Endothelial cell of umbilical vein (primary cell): Measurements from ENCODE around the gene SMARCC2. TPM values are rescaled to one million over a fixed set of nuclear protein-coding genes. Genes with fewer than 3 reads are reported as not detected.

Experiments
- BruUV-seq: library from RNA; stranded (reverse); fragments of 400-500 nt; replicated peaks from 2 replicates; lab custom pipeline; 2021; lab: Mats Ljungman, UMichigan
- CTCF ChIA-PET: fragments of 300-600, 350-600 bp; sonication (Branson Sonifier 250); formaldehyde crosslinking; loops from one replicate; lab custom pipeline; 2021; ENCODE audit warnings: antibody characterized with exemption, inconsistent platforms; lab: Charles Lee
- POLR2A ChIA-PET: fragments of 300-600, 350-600 bp; sonication (Branson Sonifier 250); formaldehyde crosslinking; loops from one replicate; lab custom pipeline; 2021; ENCODE audit warnings: antibody characterized with exemption, inconsistent platforms; lab: Charles Lee
- DNase-seq: peaks from one replicate; pipeline ENCODE4 v3.0.0-alpha.2; 2011; ENCODE audit warnings: low read depth, low spot score
- FAIRE-seq: peaks from 2 replicates; lab custom pipeline; 2011; peaks lifted over from hg19 to GRCh38; lab: Jason Lieb, UNC
- H2AFZ ChIP-seq: 2 replicates; pipeline ENCODE4 v1.6.0; 2012; ENCODE audit warnings: low read depth, low read length, control low read depth, inconsistent platforms
- H3K27ac ChIP-seq: 2 replicates; pipeline ENCODE4 v1.5.1; 2011; ENCODE audit warnings: low read depth, mild to moderate bottlenecking, control low read depth, low read length, moderate library complexity; ENCODE audit not compliant: insufficient read depth
- H3K27me3 ChIP-seq, 2 experiments: 2 replicates each; pipeline versions ENCODE4 v1.6.0 to v1.6.1; 2011; ENCODE audit warnings: low read length in 2 of 2, mixed read lengths in 1 of 2; ENCODE audit not compliant: control insufficient read depth in 2 of 2, insufficient read depth in 2 of 2
- H3K36me3 ChIP-seq, 2 experiments: 2 replicates in 1 of 2; 3 replicates in 1 of 2; pipeline ENCODE4 v1.5.1; 2011; ENCODE audit warnings: low read length in 2 of 2, mild to moderate bottlenecking in 1 of 2, moderate library complexity in 1 of 2; ENCODE audit not compliant: control insufficient read depth in 2 of 2, insufficient read depth in 2 of 2; ENCODE audit errors: extremely low read depth in 1 of 2
- H3K4me1 ChIP-seq: 3 replicates; pipeline ENCODE4 v1.5.1; 2011; ENCODE audit warnings: mild to moderate bottlenecking, low read length; ENCODE audit not compliant: control insufficient read depth, insufficient read depth; ENCODE audit errors: extremely low read depth
- H3K4me2 ChIP-seq: 2 replicates; pipeline ENCODE4 v1.6.1; 2011; ENCODE audit warnings: low read length, control low read depth, mixed read lengths; ENCODE audit not compliant: insufficient read depth
- H3K4me3 ChIP-seq, 3 experiments: fragments of 200-600 bp in 1 of 3; sonication (generic), shearing (Covaris generic) in 1 of 3; replicated peaks in 1 of 3; 2 replicates each; pipeline ENCODE4 v1.5.1; 2011 to 2016; ENCODE audit warnings: control low read depth in 3 of 3, low read length in 3 of 3, mild to moderate bottlenecking in 2 of 3, inconsistent platforms in 1 of 3, low read depth in 1 of 3, moderate library complexity in 1 of 3; ENCODE audit not compliant: insufficient read depth in 1 of 3
- H3K79me2 ChIP-seq: 2 replicates; pipeline ENCODE4 v1.6.0; 2012; ENCODE audit warnings: low read length, inconsistent platforms; ENCODE audit not compliant: control insufficient read depth, insufficient read depth
- H3K9ac ChIP-seq: replicated peaks from 2 replicates; pipeline ENCODE3; 2011; ENCODE audit warnings: low read length, control low read depth; ENCODE audit not compliant: insufficient read depth; ENCODE audit errors: extremely low read depth
- H3K9me1 ChIP-seq: replicated peaks from 3 replicates; pipeline ENCODE4 v1.6.0; 2011; ENCODE audit warnings: mild to moderate bottlenecking, low read length; ENCODE audit not compliant: control insufficient read depth, insufficient read depth; ENCODE audit errors: extremely low read depth
- H3K9me3 ChIP-seq: replicated peaks from 2 replicates; pipeline ENCODE4 v1.5.1; 2012; ENCODE audit warnings: low read length, inconsistent platforms; ENCODE audit not compliant: control insufficient read depth, insufficient read depth
- H4K20me1 ChIP-seq: replicated peaks from 2 replicates; pipeline ENCODE3; 2011; ENCODE audit warnings: mild to moderate bottlenecking, low read length; ENCODE audit not compliant: control insufficient read depth, insufficient read depth; ENCODE audit errors: extremely low read depth
- EZH2 ChIP-seq: IDR thresholded peaks from 2 replicates; pipeline ENCODE4 v1.6.1; 2012; ENCODE audit warnings: borderline replicate concordance, low read depth, mild to moderate bottlenecking, moderate library complexity, low read length, inconsistent platforms; ENCODE audit not compliant: severe bottlenecking
- FOS ChIP-seq: IDR thresholded peaks from 2 replicates; pipeline ENCODE4 v1.6.1; 2011; ENCODE audit warnings: mild to moderate bottlenecking, low read length, moderate library complexity, borderline replicate concordance; ENCODE audit not compliant: insufficient read depth
- GATA2 ChIP-seq: IDR thresholded peaks from 2 replicates; pipeline ENCODE4 v1.7.0; 2011; ENCODE audit warnings: low read depth, mild to moderate bottlenecking, moderate library complexity, mixed read lengths, low read length; ENCODE audit not compliant: insufficient read length, insufficient read depth
- JUN ChIP-seq: IDR thresholded peaks from 2 replicates; pipeline ENCODE4 v1.6.1; 2011; ENCODE audit warnings: borderline replicate concordance, low read depth; ENCODE audit not compliant: insufficient read length, insufficient read depth
- MAX ChIP-seq: IDR thresholded peaks from 2 replicates; pipeline ENCODE4 v1.6.1; 2011; ENCODE audit not compliant: insufficient read depth, insufficient read length
- MYC ChIP-seq: IDR thresholded peaks from one replicate; pipeline ENCODE4 v1.6.1; 2011; ENCODE audit warnings: mild to moderate bottlenecking, low read depth, low read length
- POLR2A ChIP-seq: IDR thresholded peaks from 2 replicates; pipeline ENCODE4 v1.6.1; 2012; ENCODE audit warnings: low read depth, mild to moderate bottlenecking, control low read depth, low read length
- POLR2AphosphoS5 ChIP-seq: IDR thresholded peaks from 2 replicates; pipeline ENCODE4 v1.6.1; 2012; ENCODE audit warnings: low read depth, mild to moderate bottlenecking, control low read depth, low read length, moderate library complexity; ENCODE audit not compliant: insufficient read depth
- dilution Hi-C: fragments of 300-500 bp; cut with MboI; formaldehyde crosslinking; loops from one replicate; pipeline ENCODE4 v1.15.0; 2019; ENCODE audit warnings: low sequenced_read_pairs; ENCODE audit not compliant: extremely low pct_ligation_motif_present
- intact Hi-C: fragments of 100-400 bp; cut with micrococcal nuclease; formaldehyde crosslinking; loops from one replicate; pipeline ENCODE4 v1.10.0; 2022
- polyA plus RNA-seq, 4 experiments: library from polyadenylated mRNA; depleted of rRNA in 3 of 4; stranded (reverse) in 3 of 4; unstranded in 1 of 4; fragments of >200 nt; gene quantifications; 2 replicates each; pipeline versions ENCODE4 v1.2.1 to v1.2.3, GENCODE V29; 2011 to 2012; ENCODE audit warnings: missing spikeins in 1 of 4
- total RNA-seq: library from RNA; stranded (reverse); gene quantifications from 2 replicates; pipeline ENCODE4 v1.2.3, GENCODE V29; 2021
- TF ChIP-seq, protein P1 (sequence below), 2 donors: IDR thresholded peaks; 1 replicate in 1 of 2; 2 replicates in 1 of 2; pipeline ENCODE4 v1.5.1; 2011; ENCODE audit warnings: low read length in 2 of 2, mild to moderate bottlenecking in 2 of 2, moderate library complexity in 2 of 2, control low read depth in 1 of 2, inconsistent platforms in 1 of 2, low read depth in 1 of 2; ENCODE audit not compliant: insufficient read depth in 1 of 2; ENCODE audit errors: extremely low read depth in 1 of 2

SMARCC2 gene
- total and polyA plus RNA-seq, 2 donors (not counting 3 experiments of a cell fraction or from before 2014, with no cell fraction given), result 51.9 to 121 TPM

- intact Hi-C loops (loop anchor here (1.0 kb wide), 2 partner anchors 34 to 41 kb away; no protein-coding TSS in a partner anchor), dilution Hi-C loops (no loop called here)
- DNase-seq, result peak; percentile 72
- H3K79me2 ChIP-seq, result peaks cover 33% of the 10 kb centered on the region
- H3K4me1 ChIP-seq, result peaks cover 22% of the 10 kb centered on the region
- H3K9me1 ChIP-seq, result no peaks in the 10 kb centered on the region
- peak overlapping the region; percentile 96 for H3K9ac ChIP-seq
- TF ChIP-seq GATA2 (no peak), POLR2AphosphoS5 (peak; percentile 96), FOS (peak; percentile 86), JUN (peak; percentile 65), EZH2 (no peak), POLR2A (peak; percentile 88), MAX (no peak), MYC (no peak)
- TF ChIP-seq, protein P1, sequence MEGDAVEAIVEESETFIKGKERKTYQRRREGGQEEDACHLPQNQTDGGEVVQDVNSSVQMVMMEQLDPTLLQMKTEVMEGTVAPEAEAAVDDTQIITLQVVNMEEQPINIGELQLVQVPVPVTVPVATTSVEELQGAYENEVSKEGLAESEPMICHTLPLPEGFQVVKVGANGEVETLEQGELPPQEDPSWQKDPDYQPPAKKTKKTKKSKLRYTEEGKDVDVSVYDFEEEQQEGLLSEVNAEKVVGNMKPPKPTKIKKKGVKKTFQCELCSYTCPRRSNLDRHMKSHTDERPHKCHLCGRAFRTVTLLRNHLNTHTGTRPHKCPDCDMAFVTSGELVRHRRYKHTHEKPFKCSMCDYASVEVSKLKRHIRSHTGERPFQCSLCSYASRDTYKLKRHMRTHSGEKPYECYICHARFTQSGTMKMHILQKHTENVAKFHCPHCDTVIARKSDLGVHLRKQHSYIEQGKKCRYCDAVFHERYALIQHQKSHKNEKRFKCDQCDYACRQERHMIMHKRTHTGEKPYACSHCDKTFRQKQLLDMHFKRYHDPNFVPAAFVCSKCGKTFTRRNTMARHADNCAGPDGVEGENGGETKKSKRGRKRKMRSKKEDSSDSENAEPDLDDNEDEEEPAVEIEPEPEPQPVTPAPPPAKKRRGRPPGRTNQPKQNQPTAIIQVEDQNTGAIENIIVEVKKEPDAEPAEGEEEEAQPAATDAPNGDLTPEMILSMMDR (IDR thresholded peaks at IDR 0.05; ENCODE audit: extremely low read depth in 1 of 2, insufficient read depth in 1 of 2, low read depth in 1 of 2, low read length in 2 of 2), result no peak
- no peaks in the 10 kb centered on the region for H3K27me3 ChIP-seq
- peak; percentile 97 for FAIRE-seq
- H3K4me3 ChIP-seq, result peak overlapping the region; percentile 78 to 98 (median 91)
- peak overlapping the region; percentile 87 for H3K27ac ChIP-seq
- peaks cover 18 to 39% of the 10 kb centered on the region in 2 experiments for H3K36me3 ChIP-seq
- H2AFZ ChIP-seq, result no peak overlapping the region
- ChIA-PET POLR2A (interaction anchor here (1.4 to 3.9 kb wide), 3 partner anchors 17 to 33 kb away, joined by 4 to 23 read pairs (median 13); partner anchors contain the start of genes ESYT1 and SMARCC2), CTCF (interaction anchor here (1.7 to 3.3 kb wide), 5 partner anchors 29 to 42 kb away, joined by 5 to 17 read pairs (median 15); partner anchors contain the start of genes ESYT1, SMARCC2 and ZC3H10)
- H3K4me2 ChIP-seq, result peak overlapping the region; percentile 96
- no peaks in the 10 kb centered on the region for H3K9me3 ChIP-seq
- no TSS peak for BruUV-seq
- no peaks in the 10 kb centered on the region for H4K20me1 ChIP-seq
Observed at GRCh38 chr12:56160193-56160763, 29.0 kb downstream of the SMARCC2 start.
